Neural cell (in vitro differentiated cells): Measurements from ENCODE around the gene FFAR4.

Experiments used
- CTCF ChIP-seq: fragments of 450-650 bp; IDR thresholded peaks from 2 replicates; pipeline ENCODE4 v1.5.1; 2014; ENCODE audit warnings: antibody characterized with exemption, mild to moderate bottlenecking, moderate library complexity; ENCODE audit not compliant: poor library complexity, severe bottlenecking
- EP300 ChIP-seq: fragments of 450-650 bp; conservative IDR thresholded peaks from 2 replicates; pipeline ENCODE4 v1.6.1; 2014; ENCODE audit warnings: antibody characterized with exemption, mild to moderate bottlenecking, moderate library complexity; ENCODE audit not compliant: poor library complexity, severe bottlenecking
- EZH2 ChIP-seq: fragments of 200-600, 300-800 bp; shearing (Covaris generic), sonication (generic); IDR thresholded peaks from 2 replicates; pipeline ENCODE4 v1.6.1; 2014; ENCODE audit warnings: antibody characterized with exemption, low read length, borderline replicate concordance, mild to moderate bottlenecking; ENCODE audit not compliant: insufficient read depth, poor library complexity, severe bottlenecking
- MXI1 ChIP-seq: fragments of 450-650 bp; conservative IDR thresholded peaks from 2 replicates; pipeline ENCODE4 v1.6.1; 2014; ENCODE audit warnings: antibody characterized with exemption, mild to moderate bottlenecking; ENCODE audit not compliant: poor library complexity, severe bottlenecking
- POLR2AphosphoS5 ChIP-seq: IDR thresholded peaks from 2 replicates; pipeline ENCODE4 v1.6.1; 2012
- RAD21 ChIP-seq: fragments of 450-650 bp; conservative IDR thresholded peaks from 2 replicates; pipeline ENCODE4 v1.6.1; 2014; ENCODE audit warnings: antibody characterized with exemption, mild to moderate bottlenecking, moderate library complexity
- REST ChIP-seq: IDR thresholded peaks from 2 replicates; pipeline ENCODE4 v1.6.1; 2012; ENCODE audit warnings: borderline replicate concordance
- SMC3 ChIP-seq: fragments of 450-650 bp; conservative IDR thresholded peaks from 2 replicates; pipeline ENCODE4 v1.6.1; 2014; ENCODE audit warnings: antibody characterized with exemption, mild to moderate bottlenecking, moderate library complexity; ENCODE audit not compliant: poor library complexity
- TAF1 ChIP-seq: IDR thresholded peaks from 2 replicates; pipeline ENCODE4 v1.6.1; 2012; ENCODE audit warnings: low read depth

- TF ChIP-seq REST (no peak), EZH2 (no peak), RAD21 (no peak), CTCF (no peak), MXI1 (no peak), POLR2AphosphoS5 (no peak), EP300 (no peak), SMC3 (no peak), TAF1 (no peak)
These were observed 13.7 kb downstream of the FFAR4 start for GRCh38 chr10:93579985-93580711.
